ACC112 (cell line): ENCODE measurements around the gene TOR4A.

Source experiments
- H2AFZ ChIP-seq: fragments of 200-600 bp; sonication (generic); one replicate; pipeline ENCODE4 v1.6.0; 2017; ENCODE audit warnings: antibody characterized with exemption, low read length; ENCODE audit not compliant: unreplicated experiment
- H3K27ac ChIP-seq: fragments of 200-600 bp; sonication (generic); 2 replicates; pipeline ENCODE4 v1.5.1; 2014; ENCODE audit warnings: low read depth, mild to moderate bottlenecking, antibody characterized with exemption, low read length, moderate library complexity
- H3K27me3 ChIP-seq: fragments of 200-600 bp; sonication (generic); 2 replicates; pipeline ENCODE4 v1.6.1; 2014; ENCODE audit warnings: mild to moderate bottlenecking, antibody characterized with exemption, low read length, moderate library complexity, mixed read lengths; ENCODE audit not compliant: insufficient read depth
- H3K36me3 ChIP-seq: fragments of 200-600 bp; sonication (generic); 2 replicates; pipeline ENCODE4 v1.6.1; 2016; ENCODE audit warnings: mild to moderate bottlenecking, antibody characterized with exemption, low read length, moderate library complexity, mixed read lengths; ENCODE audit not compliant: insufficient read depth
- H3K4me1 ChIP-seq: fragments of 200-600 bp; sonication (generic); one replicate; pipeline ENCODE4 v1.6.1; 2016; ENCODE audit warnings: low read length, mixed read lengths; ENCODE audit not compliant: insufficient read depth, unreplicated experiment, control insufficient read depth
- H3K4me3 ChIP-seq: fragments of 200-600 bp; sonication (generic); 2 replicates; pipeline ENCODE4 v1.5.1; 2014; ENCODE audit warnings: mild to moderate bottlenecking, low read depth, low read length
- H3K79me2 ChIP-seq: fragments of 200-600 bp; sonication (generic); one replicate; pipeline ENCODE4 v1.6.0; 2016; ENCODE audit warnings: low read length; ENCODE audit not compliant: control insufficient read depth, unreplicated experiment, insufficient read depth

The TOR4A gene

DNA sequence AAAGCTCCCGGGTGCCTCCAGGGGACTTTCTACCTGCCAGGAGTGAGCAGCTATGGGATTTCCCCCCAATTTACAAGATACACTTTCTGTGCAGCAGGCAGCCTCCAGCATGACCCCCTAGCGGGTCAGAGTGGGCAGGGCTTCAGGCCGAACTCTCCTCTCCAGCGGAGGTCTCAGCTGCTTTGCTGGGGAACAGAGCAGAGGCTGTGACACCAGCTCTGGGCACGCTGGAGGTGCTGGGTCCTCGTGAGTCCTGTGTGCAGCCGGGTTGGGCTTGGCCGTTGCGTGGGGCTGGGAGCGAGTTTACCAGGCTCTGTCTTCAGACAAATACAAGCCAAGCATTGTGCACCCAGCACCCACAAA, 21.7 kb downstream of the TOR4A start:
- Histone ChIP-seq H2AFZ (no peak overlapping the region), H3K27me3 (peaks cover 54% of the 10 kb centered on the region), H3K36me3 (no peaks in the 10 kb centered on the region), H3K79me2 (no peaks in the 10 kb centered on the region), H3K27ac (no peak overlapping the region), H3K4me1 (peaks cover 15% of the 10 kb centered on the region), H3K4me3 (no peak overlapping the region)

GRCh38 chr9:137299938-137300337, 22.4 kb downstream of the TOR4A start:
- H3K79me2 ChIP-seq, result no peaks in the 10 kb centered on the region

GRCh38 chr9:137300567-137301080, 23.1 kb downstream of the TOR4A start:
- Histone ChIP-seq H3K36me3 (no peaks in the 10 kb centered on the region), H3K4me1 (peaks cover 15% of the 10 kb centered on the region), H3K27me3 (peaks cover 49% of the 10 kb centered on the region), H3K27ac (no peak overlapping the region), H3K79me2 (no peaks in the 10 kb centered on the region), H3K4me3 (peak overlapping the region; percentile 71), H2AFZ (peak overlapping the region; percentile 15)

More at GRCh38 chr9:137299938-137300337, 22.4 kb downstream of the TOR4A start:
- Histone ChIP-seq H2AFZ (no peak overlapping the region), H3K27ac (no peak overlapping the region), H3K27me3 (peaks cover 51% of the 10 kb centered on the region), H3K4me3 (no peak overlapping the region), H3K36me3 (no peaks in the 10 kb centered on the region), H3K4me1 (peaks cover 15% of the 10 kb centered on the region)

- Histone ChIP-seq H3K27me3 (peaks cover 46% of the 10 kb centered on the region), H3K4me3 (peak overlapping the region; percentile 71), H3K27ac (no peak overlapping the region), H3K4me1 (peaks cover 12% of the 10 kb centered on the region), H3K36me3 (no peaks in the 10 kb centered on the region), H2AFZ (peak overlapping the region; percentile 15), H3K79me2 (no peaks in the 10 kb centered on the region)
These were observed 23.8 kb downstream of the TOR4A start for GRCh38 chr9:137301081-137301947.

DNA sequence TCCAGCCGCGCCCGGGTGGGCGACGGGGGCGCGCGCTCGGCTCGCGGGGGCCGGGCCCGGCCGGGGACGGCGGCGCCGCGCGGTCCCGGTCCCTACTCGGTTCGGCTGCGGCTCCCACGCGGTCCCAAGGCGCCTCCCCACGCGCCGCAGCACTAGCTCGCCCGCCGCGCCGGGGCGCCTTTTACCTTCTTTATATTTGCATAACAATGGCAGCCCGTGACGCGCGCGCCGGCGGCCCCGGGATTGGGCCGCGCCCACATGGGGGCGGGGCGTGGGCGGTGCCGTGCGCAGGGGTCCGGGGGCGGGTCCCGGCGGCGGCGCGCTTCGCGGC, 24.6 kb downstream of the TOR4A start, which contains the start of gene NRARP:
Gene NRARP (minus strand): TSS at position 154 of the 331 bp plus-strand sequence. CDS start 343 bp downstream, outside the sequence.
- Histone ChIP-seq H3K4me1 (peaks cover 5% of the 10 kb centered on the region), H2AFZ (peak within 1 kb of the TSS; percentile 23), H3K27ac (no peak within 1 kb of the TSS), H3K27me3 (peaks cover 38% of the 10 kb centered on the region), H3K79me2 (no peaks in the 10 kb centered on the region), H3K36me3 (no peaks in the 10 kb centered on the region), H3K4me3 (peak within 1 kb of the TSS; percentile 73)

GRCh38 chr9:137302449-137303150, 25.1 kb downstream of the TOR4A start:
- Histone ChIP-seq H3K4me1 (peaks cover 5% of the 10 kb centered on the region), H3K27ac (no peak overlapping the region), H3K79me2 (no peaks in the 10 kb centered on the region), H2AFZ (peak overlapping the region; percentile 23), H3K4me3 (peak overlapping the region; percentile 73), H3K36me3 (no peaks in the 10 kb centered on the region), H3K27me3 (peaks cover 34% of the 10 kb centered on the region)

- peaks cover 28% of the 10 kb centered on the region for H3K27me3 ChIP-seq
- no peaks in the 10 kb centered on the region for H3K36me3 ChIP-seq
- no peak overlapping the region for H2AFZ ChIP-seq
- H3K4me3 ChIP-seq, result peak overlapping the region; percentile 73; the same call in 1 of the 2 replicates
- no peaks in the 10 kb centered on the region for H3K79me2 ChIP-seq
- H3K27ac ChIP-seq, result no peak overlapping the region
- peaks cover 5% of the 10 kb centered on the region for H3K4me1 ChIP-seq
These were observed 25.8 kb downstream of the TOR4A start for GRCh38 chr9:137303151-137303892.

GRCh38 chr9:137303893-137304382, 26.4 kb downstream of the TOR4A start:
- Histone ChIP-seq H3K36me3 (no peaks in the 10 kb centered on the region), H3K27me3 (peaks cover 22% of the 10 kb centered on the region), H3K4me3 (no peak overlapping the region), H3K4me1 (peaks cover 5% of the 10 kb centered on the region), H3K27ac (no peak overlapping the region), H2AFZ (no peak overlapping the region), H3K79me2 (no peaks in the 10 kb centered on the region)

GRCh38 chr9:137304383-137305059, 27.0 kb downstream of the TOR4A start:
- Histone ChIP-seq H3K27me3 (peaks cover 16% of the 10 kb centered on the region), H3K27ac (no peak overlapping the region), H3K4me3 (no peak overlapping the region), H2AFZ (no peak overlapping the region), H3K4me1 (peaks cover 5% of the 10 kb centered on the region), H3K79me2 (no peaks in the 10 kb centered on the region), H3K36me3 (no peaks in the 10 kb centered on the region)
